Left lung (tissue), 10 donors: ENCODE measurements around the gene DRC3. TPM values are rescaled to one million over a fixed set of nuclear protein-coding genes. Genes with fewer than 3 reads are reported as not detected.
"Not testable (repeated sequence)": the region's sequence is repeated elsewhere in the genome, so short reads cannot be mapped to it uniquely, and the experiment has no call there.

Source experiments
- ATAC-seq: fragments of 200-7000 bp; cut with Tn5 transposase; one replicate; pipeline ENCODE4 v1.9.1; 2020; ENCODE audit warnings: moderate library complexity
- DNase-seq, 4 donors: peaks; one replicate each; pipeline ENCODE4 v3.0.0-alpha.2; 2013 to 2020
- H3K27ac ChIP-seq, 2 donors: fragments of 200-600 bp; sonication (generic) in 1 of 2; one replicate each; pipeline versions ENCODE4 v1.5.0 to v1.8.0; 2020 to 2021
- H3K27me3 ChIP-seq, 2 donors: fragments of 200-600 bp; sonication (generic) in 1 of 2; one replicate each; pipeline versions ENCODE4 v1.5.0 to v1.8.0; 2020 to 2021
- H3K36me3 ChIP-seq, 2 donors: fragments of 200-600 bp; sonication (generic) in 1 of 2; one replicate each; pipeline versions ENCODE4 v1.5.0 to v1.8.0; 2020 to 2021
- H3K4me1 ChIP-seq, 2 donors: fragments of 200-600 bp; one replicate each; pipeline ENCODE4 v1.8.0; 2021
- H3K4me3 ChIP-seq, 2 donors: fragments of 200-600 bp; sonication (generic) in 1 of 2; one replicate each; pipeline versions ENCODE4 v1.5.0 to v1.8.0; 2020 to 2021; ENCODE audit warnings: mild to moderate bottlenecking in 1 of 2
- H3K9me3 ChIP-seq, 2 donors: fragments of 200-600 bp; sonication (generic) in 1 of 2; one replicate each; pipeline versions ENCODE4 v1.5.0 to v1.8.0; 2020 to 2021
- intact Hi-C, 2 donors: fragments of 100-400 bp; cut with DNase I; formaldehyde crosslinking; loops; one replicate each; pipeline versions ENCODE4 v1.11.2 to v1.14.2; 2022
- polyA plus RNA-seq, 6 donors: library from polyadenylated mRNA; unstranded; fragments of 120-200 nt; gene quantifications; one replicate each; pipeline ENCODE4 v1.2.1, GENCODE V29; 2013; ENCODE audit not compliant: insufficient read length in 6 of 6
- total RNA-seq, 2 donors: library from RNA; stranded (reverse); fragmentation: NEBNext Ultra II Directional; extraction: Animal tissue kit (Norgen Biotek cat#: 25700); gene quantifications; one replicate each; pipeline ENCODE4 v1.2.1, GENCODE V29; 2021
- TF ChIP-seq, protein P1 (sequence below), 2 donors: fragments of 200-600 bp; sonication (generic) in 1 of 2; IDR thresholded peaks; one replicate each; pipeline versions ENCODE4 v1.5.0 to v1.8.0; 2021; ENCODE audit warnings: antibody characterized with exemption in 2 of 2
- donor health status: DM: no; HTN: yes; CAD: no.
- donor health status: DM: no; HTN: no; CAD: no.

Gene DRC3
- total and polyA plus RNA-seq, 8 donors = 3.6 to 22.8 (median 16.4) TPM

DNA sequence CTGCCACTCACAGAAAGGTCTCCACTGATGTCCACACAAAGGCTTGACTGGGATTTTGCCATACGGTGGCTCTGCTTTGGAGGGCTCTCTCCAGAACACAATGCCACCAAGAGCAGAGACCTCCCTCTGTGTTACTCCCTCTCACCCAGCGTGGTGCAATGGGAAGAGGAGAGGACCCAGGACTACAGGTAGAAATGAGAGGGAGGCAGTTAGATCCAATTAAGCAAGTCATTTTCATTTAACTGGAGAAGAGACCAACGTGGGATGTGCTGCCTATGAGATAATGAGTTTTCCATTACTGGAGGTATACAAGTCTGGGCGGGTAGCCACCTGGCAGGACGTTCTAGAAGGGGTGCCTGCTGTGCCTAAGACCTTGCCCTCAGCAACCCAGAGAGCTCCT is 34.7 kb upstream of the DRC3 start:
- Histone ChIP-seq H3K4me3 (no peak overlapping the region), H3K4me1 (peaks cover 0 to 47% of the 10 kb centered on the region in 2 donors), H3K27me3 (no peaks in the 10 kb centered on the region), H3K27ac (no peak overlapping the region), H3K36me3 (no peaks in the 10 kb centered on the region), H3K9me3 (no peaks in the 10 kb centered on the region)
- ATAC-seq = no peak
- DNase-seq = no peak
- TF ChIP-seq, protein P1, sequence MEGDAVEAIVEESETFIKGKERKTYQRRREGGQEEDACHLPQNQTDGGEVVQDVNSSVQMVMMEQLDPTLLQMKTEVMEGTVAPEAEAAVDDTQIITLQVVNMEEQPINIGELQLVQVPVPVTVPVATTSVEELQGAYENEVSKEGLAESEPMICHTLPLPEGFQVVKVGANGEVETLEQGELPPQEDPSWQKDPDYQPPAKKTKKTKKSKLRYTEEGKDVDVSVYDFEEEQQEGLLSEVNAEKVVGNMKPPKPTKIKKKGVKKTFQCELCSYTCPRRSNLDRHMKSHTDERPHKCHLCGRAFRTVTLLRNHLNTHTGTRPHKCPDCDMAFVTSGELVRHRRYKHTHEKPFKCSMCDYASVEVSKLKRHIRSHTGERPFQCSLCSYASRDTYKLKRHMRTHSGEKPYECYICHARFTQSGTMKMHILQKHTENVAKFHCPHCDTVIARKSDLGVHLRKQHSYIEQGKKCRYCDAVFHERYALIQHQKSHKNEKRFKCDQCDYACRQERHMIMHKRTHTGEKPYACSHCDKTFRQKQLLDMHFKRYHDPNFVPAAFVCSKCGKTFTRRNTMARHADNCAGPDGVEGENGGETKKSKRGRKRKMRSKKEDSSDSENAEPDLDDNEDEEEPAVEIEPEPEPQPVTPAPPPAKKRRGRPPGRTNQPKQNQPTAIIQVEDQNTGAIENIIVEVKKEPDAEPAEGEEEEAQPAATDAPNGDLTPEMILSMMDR (IDR thresholded peaks at IDR 0.05) = no peak
- intact Hi-C loops = no loop called here

DNA sequence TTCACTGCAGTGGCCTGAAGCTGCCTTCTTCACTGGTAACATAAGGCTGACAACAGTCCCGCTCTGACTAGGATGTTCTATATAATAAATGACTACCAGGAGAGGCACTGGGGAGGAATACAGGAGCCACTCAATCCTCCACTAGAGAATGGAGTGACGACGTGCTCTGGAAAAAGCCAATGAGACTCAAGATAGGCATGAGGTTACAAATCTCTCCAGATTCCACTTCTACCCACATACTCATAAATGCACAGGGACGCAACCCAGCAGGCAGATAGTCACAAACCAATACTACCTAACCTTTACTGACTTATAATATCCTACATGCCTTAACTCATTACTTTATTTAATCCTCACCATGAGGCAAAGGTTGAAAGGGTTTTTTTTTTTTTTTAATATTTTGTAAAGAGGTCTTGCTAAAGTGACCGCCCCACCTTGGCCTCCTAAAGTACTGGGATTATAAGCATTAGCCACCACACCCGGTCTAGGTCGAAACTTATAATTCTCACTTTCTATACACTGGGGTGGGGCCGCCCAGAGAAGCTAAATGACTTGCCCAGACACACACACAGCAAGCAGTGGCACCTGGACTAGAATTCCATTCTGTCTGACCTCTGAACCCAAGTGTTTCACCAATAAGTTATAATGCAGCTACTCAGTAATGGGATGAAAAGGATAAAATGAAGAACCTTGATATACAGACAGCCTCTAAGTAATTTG is 34.1 kb upstream of the DRC3 start:
- Histone ChIP-seq H3K9me3 (no peaks in the 10 kb centered on the region), H3K27me3 (no peaks in the 10 kb centered on the region), H3K4me1 (peaks cover 5 to 53% of the 10 kb centered on the region in 2 donors), H3K36me3 (no peaks in the 10 kb centered on the region), H3K4me3 (no peak overlapping the region), H3K27ac (no peak overlapping the region)
- ATAC-seq (peak; percentile 72), DNase-seq (no peak)
- intact Hi-C loops = no loop called here
- TF ChIP-seq, protein P1 (IDR thresholded peaks at IDR 0.05) = no peak

DNA sequence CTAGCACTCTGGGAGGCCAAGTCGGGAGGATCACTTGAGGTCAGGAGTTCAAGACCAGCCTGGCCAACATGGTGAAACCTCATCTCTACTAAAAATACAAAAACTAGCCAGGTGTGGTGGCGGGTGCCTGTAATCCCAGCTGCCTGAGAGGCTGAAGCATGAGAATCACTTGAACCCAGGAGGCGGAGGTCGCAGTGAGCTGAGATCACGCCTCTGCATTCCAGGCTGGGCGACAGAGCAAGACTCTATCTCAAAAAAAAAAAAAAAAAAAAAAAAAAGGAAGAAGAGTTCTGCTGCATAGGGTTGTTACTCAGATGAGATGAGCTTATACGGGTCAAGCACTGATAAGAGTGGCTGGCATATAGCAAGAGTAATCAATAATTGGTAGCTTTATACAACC is 32.7 kb upstream of the DRC3 start:
- intact Hi-C loops, H3K27me3 ChIP-seq, H3K9me3 ChIP-seq, H3K4me3 ChIP-seq, DNase-seq, ATAC-seq, H3K27ac ChIP-seq, H3K36me3 ChIP-seq: not testable (repeated sequence)
- H3K4me1 ChIP-seq = peaks cover 8 to 54% of the 10 kb centered on the region in 2 donors

DNA sequence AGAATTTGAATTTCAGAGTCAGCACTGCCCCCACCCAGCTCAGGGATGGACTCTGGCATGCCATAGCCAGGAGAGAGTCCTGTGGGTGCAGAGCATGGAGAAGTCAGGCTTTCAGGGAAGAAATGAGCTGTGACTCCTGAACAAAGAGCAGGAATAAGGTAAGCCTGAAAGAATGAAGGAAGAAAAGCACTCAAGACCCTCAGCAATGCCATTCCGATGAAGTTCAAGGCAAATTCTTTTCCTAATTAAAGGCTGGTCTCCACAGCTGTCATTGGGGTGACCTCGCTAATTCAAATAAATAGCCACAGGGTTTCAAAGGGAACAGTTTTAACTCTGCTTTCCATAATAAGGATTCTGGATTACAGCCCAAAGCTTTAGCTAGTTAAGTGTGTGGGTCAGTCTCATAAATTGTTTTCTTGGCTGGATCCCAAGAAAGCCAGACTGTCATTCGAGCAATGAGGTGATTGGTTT is 32.2 kb upstream of the DRC3 start:
- H3K4me3 ChIP-seq = no peak overlapping the region
- peaks cover 8 to 49% of the 10 kb centered on the region in 2 donors for H3K4me1 ChIP-seq
- no peak for DNase-seq
- intact Hi-C loops = no loop called here
- no peaks in the 10 kb centered on the region for H3K9me3 ChIP-seq
- peak overlapping the region; percentile 23 to 44 for H3K27ac ChIP-seq
- TF ChIP-seq, protein P1 (IDR thresholded peaks at IDR 0.05) = no peak
- H3K27me3 ChIP-seq = no peaks in the 10 kb centered on the region
- no peaks in the 10 kb centered on the region for H3K36me3 ChIP-seq
- ATAC-seq = no peak

DNA sequence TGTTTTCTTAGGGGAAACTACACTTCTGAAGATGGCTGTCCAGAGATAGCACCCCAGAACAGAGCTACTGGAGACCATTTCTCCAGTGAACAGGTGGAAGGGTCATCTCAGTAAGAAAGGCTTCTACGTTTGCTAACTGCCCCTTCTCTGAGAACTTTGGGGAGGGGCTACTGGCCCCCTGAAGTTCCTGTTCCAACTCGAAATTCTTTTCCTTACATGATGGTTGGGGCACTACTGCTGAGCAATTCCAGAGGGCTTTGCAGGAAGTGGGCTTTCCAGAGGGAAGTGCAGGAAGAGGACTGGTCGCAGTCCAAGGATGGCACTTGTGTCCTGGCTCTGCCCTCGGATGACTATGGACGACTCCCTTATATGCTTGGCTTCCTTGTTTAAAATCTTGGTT is 31.6 kb upstream of the DRC3 start:
- Histone ChIP-seq H3K4me1 (peaks cover 8 to 44% of the 10 kb centered on the region in 2 donors), H3K4me3 (no peak overlapping the region), H3K27me3 (no peaks in the 10 kb centered on the region), H3K9me3 (no peaks in the 10 kb centered on the region), H3K27ac (no peak overlapping the region), H3K36me3 (no peaks in the 10 kb centered on the region)
- no peak for ATAC-seq
- DNase-seq = no peak
- TF ChIP-seq, protein P1 (IDR thresholded peaks at IDR 0.05) = no peak
- intact Hi-C loops = no loop called here
